COLO668 (cell line): ENCODE results near the gene CISD3.
A peak's percentile ranks its signal among the peaks of the same experiment; 100 is the strongest.

Experiments used
- DNase-seq: peaks from one replicate; lab custom pipeline; 2025; ENCODE audit not compliant: unreplicated experiment; lab: John Stamatoyannopoulos, UW

CISD3 gene

GRCh38 chr17:38742411-38743308 lies 12.5 kb downstream of the CISD3 start:
- DNase-seq, result peak; percentile 58

- DNase-seq, result peak; percentile 50
Observed at GRCh38 chr17:38743556-38744171, 13.5 kb downstream of the CISD3 start.

GRCh38 chr17:38745545-38745944 lies 15.4 kb downstream of the CISD3 start:
- peak; percentile 80 for DNase-seq

GRCh38 chr17:38746004-38746848 lies 16.1 kb downstream of the CISD3 start:
- peak; percentile 15 for DNase-seq

- DNase-seq, result no peak
Observed at GRCh38 chr17:38746849-38747462, 16.8 kb downstream of the CISD3 start.

GRCh38 chr17:38747463-38748148 lies 17.5 kb downstream of the CISD3 start:
- DNase-seq, result peak; percentile 47

GRCh38 chr17:38748149-38748891 lies 18.2 kb downstream of the CISD3 start, which contains the start of gene PCGF2:
PCGF2 (minus strand) TSS chr17:38748336; CDS start chr17:38740402, 7,934 bp downstream.
- DNase-seq, result peak; percentile 85

- no peak for DNase-seq
Observed at GRCh38 chr17:38748892-38749222, 18.7 kb downstream of the CISD3 start.

GRCh38 chr17:38749223-38750043 lies 19.3 kb downstream of the CISD3 start:
- peak; percentile 73 for DNase-seq

- DNase-seq, result no peak
Observed at GRCh38 chr17:38750044-38750311, 19.8 kb downstream of the CISD3 start.

- DNase-seq, result peak; percentile 20
Observed at GRCh38 chr17:38750312-38751121, 20.4 kb downstream of the CISD3 start.

GRCh38 chr17:38751144-38751807 lies 21.1 kb downstream of the CISD3 start:
- DNase-seq, result peak; percentile 22

GRCh38 chr17:38751808-38752307 lies 21.7 kb downstream of the CISD3 start:
- DNase-seq, result peak; percentile 62

GRCh38 chr17:38752308-38753070 lies 22.3 kb downstream of the CISD3 start, which contains the start of gene PSMB3:
PSMB3 (plus strand) TSS chr17:38752741; CDS start chr17:38752827, 86 bp downstream.
- DNase-seq, result peak; percentile 94

- DNase-seq, result no peak
Observed at GRCh38 chr17:38753071-38753506, 22.9 kb downstream of the CISD3 start.

GRCh38 chr17:38761612-38762011 lies 31.5 kb downstream of the CISD3 start:
- peak; percentile 15 for DNase-seq

GRCh38 chr17:38762231-38762630 lies 32.1 kb downstream of the CISD3 start:
- DNase-seq, result no peak
